ENCODE measurements around the gene OMG.

DNA sequence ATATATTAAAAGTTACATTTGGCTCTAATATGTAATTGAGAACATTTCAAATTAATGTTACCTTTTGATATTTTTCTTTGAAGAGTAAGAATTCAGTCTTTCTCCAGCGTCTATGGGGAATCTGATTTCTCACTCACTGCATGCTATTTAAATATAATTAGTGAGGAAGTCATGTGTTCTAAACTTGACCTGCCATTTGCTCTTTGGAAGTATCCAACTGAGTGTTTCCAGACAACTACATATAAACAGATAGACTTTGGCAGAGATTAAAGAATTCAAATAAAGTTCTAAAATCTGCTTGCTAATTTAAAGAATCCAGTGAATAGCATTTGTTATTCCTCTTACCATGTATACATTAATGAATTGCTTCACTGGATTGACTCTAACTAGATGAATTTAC lies 23.5 kb downstream of the OMG start:
- TF ChIP-seq, protein P1, sequence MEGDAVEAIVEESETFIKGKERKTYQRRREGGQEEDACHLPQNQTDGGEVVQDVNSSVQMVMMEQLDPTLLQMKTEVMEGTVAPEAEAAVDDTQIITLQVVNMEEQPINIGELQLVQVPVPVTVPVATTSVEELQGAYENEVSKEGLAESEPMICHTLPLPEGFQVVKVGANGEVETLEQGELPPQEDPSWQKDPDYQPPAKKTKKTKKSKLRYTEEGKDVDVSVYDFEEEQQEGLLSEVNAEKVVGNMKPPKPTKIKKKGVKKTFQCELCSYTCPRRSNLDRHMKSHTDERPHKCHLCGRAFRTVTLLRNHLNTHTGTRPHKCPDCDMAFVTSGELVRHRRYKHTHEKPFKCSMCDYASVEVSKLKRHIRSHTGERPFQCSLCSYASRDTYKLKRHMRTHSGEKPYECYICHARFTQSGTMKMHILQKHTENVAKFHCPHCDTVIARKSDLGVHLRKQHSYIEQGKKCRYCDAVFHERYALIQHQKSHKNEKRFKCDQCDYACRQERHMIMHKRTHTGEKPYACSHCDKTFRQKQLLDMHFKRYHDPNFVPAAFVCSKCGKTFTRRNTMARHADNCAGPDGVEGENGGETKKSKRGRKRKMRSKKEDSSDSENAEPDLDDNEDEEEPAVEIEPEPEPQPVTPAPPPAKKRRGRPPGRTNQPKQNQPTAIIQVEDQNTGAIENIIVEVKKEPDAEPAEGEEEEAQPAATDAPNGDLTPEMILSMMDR (IDR thresholded peaks at IDR 0.05): no peak
- no peak for TF ChIP-seq POLR2AphosphoS5 (IDR thresholded peaks at IDR 0.05)
- no peak for TF ChIP-seq POLR2A (IDR thresholded peaks at IDR 0.05)

Data from breast epithelium (tissue), 3 donors.